Left forelimb (tissue), 1 donor: ENCODE measurements around the gene CAMTA2.

ENCODE experiments used
- DNase-seq: peaks from one replicate; pipeline ENCODE4 v3.0.0-alpha.2; 2018; ENCODE audit warnings: low spot score

Gene CAMTA2

GRCh38 chr17:4947411-4948165 is 39.9 kb downstream of the CAMTA2 start:
- peak; percentile 82 for DNase-seq

DNA sequence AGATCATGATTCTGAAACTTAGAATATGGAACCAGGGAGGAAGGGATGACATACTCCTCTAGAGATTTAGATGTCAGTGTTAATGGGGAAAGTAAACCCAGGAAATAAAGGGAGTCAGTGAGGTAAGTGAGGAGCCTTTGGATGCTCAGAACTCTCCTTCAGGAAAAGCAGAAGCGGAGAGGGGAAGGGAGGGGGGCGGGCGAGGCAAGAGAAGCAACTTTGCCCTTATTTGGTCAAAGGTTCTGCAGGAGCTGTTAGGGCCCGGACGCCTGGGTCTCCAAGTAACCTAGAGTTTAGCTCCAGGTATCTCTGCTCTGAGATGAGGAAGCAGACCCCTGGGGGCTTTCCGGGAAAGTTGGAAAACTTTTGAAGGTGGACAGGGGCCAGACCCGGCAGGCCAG is 40.5 kb downstream of the CAMTA2 start:
- no peak for DNase-seq

DNA sequence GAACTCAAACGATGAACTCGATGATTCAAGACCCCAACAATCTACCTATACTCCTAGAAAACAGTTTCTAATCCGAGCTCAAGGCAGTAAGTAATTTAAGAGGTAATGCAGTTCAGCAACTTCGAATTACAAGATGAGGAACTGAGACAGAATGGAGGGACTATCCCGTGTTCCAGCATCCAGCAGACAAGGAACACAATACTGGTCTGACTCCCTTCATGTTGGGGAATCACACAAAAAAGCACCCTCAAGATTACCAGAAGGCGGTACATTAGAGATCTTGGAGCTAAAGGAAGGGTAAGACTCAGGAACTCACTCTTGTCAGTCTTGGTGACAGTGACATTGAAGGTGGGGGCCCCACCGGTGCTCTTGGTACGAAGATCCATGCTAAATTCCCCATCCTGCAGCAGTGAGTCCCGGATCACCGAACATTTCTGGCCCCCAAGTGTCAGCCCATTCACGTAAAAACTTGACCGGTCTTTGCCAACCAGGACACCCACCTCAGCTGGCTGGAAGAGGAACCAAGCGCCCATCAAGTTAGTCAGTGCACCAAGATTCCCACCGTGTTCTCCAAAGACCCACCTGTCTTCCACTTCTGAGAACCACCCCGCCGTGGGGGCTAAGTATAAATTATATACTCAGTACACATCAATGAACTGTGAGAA is 41.0 kb downstream of the CAMTA2 start:
- no peak for DNase-seq

- DNase-seq = no peak
These were observed 41.6 kb downstream of the CAMTA2 start for GRCh38 chr17:4945944-4946280.

GRCh38 chr17:4945176-4945943 is 42.1 kb downstream of the CAMTA2 start:
- DNase-seq = no peak

DNA sequence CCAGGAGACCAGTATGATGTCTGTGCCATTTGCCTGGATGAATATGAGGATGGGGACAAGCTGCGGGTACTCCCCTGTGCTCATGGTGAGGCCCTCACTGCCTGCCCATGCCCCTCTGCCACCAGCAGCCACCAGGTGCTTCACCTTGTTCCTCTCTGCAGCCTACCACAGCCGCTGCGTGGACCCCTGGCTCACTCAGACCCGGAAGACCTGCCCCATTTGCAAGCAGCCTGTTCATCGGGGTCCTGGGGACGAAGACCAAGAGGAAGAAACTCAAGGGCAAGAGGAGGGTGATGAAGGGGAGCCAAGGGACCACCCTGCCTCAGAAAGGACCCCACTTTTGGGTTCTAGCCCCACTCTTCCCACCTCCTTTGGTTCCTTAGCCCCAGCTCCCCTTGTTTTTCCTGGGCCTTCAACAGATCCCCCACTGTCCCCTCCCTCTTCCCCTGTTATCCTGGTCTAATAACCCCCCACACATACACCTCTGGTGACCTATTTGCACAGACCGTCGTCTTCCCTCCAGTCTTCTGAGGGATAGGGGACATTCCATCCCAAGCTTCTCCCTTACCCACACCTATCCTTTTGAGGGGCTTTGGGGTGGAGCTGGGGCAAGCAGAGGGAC is 42.8 kb downstream of the CAMTA2 start:
- no peak for DNase-seq

- no peak for DNase-seq
These were observed 43.3 kb downstream of the CAMTA2 start for GRCh38 chr17:4944163-4944553.

DNA sequence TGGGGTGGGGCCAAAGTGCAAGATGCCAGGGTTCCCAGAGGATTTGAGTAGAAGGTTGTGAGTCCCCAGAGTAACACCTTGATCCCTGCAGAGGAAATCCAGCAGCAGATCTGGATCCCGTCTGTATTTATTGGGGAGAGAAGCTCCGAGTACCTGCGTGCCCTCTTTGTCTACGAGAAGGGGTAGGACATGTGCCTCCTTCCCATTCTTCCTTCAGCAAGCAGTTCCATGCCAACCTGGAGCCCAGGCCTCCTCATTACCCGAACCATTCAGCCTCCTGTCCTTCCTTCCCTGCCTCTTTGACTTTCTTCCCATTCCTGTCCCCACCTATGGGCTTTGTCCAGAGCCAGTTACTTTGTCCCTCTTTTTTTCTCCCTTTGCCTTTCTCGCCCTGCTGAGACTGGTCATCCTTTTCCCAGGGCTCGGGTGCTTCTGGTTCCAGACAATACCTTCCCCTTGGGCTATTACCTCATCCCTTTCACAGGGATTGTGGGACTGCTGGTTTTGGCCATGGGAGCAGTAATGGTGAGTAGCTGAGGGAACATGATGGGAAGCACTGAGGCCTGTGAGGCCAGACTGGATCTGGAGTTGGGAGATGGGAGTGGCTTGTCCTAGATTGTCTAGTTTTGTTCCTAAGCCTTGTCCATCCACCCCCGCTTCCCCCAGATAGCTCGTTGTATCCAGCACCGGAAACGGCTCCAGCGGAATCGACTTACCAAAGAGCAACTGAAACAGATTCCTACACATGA is 44.5 kb downstream of the CAMTA2 start:
- DNase-seq = no peak

GRCh38 chr17:4941319-4941610 is 46.2 kb downstream of the CAMTA2 start:
- DNase-seq = no peak

DNA sequence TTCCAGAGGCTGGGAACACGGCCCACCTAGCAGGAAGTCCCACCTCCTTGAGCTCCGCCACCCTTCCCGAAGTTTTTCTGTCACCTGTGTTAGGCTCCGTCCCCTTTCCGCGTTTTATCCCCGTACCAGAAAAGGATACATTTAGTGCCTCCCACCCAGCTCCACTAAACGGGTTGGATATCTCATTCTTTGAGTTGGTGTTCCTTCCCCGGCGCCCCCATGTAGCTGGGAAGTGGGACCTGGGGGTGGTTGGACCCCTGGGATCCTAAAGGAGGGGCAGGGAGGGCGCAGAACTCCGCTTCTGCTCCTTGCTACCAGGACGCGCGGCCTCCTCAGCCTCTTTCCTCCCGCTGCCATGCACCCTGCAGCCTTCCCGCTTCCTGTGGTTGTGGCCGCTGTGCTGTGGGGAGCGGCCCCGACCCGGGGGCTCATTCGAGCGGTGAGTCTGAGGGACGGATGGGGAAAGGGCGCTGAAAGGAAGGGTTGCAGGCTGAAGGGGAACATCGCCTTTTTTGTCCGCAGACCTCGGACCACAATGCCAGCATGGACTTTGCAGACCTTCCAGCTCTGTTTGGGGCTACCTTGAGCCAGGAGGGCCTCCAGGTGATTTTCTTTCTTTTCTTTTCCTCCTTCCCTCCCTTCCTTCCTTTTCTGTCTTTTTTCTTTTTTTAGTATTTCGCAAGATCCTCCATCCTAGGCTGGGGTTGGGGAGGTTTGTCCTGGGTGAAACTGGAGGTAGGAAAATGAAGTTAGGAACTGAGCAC is 46.7 kb downstream of the CAMTA2 start:
- DNase-seq = no peak

GRCh38 chr17:4939796-4940554 is 47.5 kb downstream of the CAMTA2 start, which contains the start of the genes RNF167 and SLC25A11:
RNF167 (plus strand) TSS chr17:4940268; CDS start chr17:4940910, 642 bp downstream.
SLC25A11 (minus strand) TSS chr17:4940046; CDS start chr17:4939910, 136 bp downstream.
- peak; percentile 97 for DNase-seq

GRCh38 chr17:4939546-4939795 is 48.0 kb downstream of the CAMTA2 start:
- DNase-seq = no peak

- DNase-seq = no peak
These were observed 48.6 kb downstream of the CAMTA2 start for GRCh38 chr17:4938688-4939545.

DNA sequence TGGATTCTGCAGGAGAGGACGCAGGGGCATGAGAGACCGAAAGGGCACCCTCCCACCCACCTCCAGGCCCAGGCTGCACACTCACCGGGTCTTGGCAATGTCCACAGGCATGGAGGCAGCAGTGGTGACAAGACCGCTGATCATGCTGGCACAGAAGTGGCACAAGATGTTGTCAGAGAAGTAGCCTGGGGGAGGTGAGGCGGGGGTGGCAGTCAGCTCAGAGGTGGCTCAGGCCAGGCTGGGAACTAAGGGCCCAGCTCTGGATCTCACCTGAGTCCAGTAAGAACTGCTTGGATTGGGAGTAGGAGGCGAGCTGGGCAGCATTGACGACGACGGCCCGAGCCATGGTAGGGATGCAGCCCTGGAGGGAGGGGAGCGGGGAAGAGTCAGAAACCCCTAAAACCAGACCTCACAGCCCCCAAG is 49.4 kb downstream of the CAMTA2 start:
- DNase-seq = no peak

- DNase-seq = no peak
These were observed 49.9 kb downstream of the CAMTA2 start for GRCh38 chr17:4937553-4937952.

DNA sequence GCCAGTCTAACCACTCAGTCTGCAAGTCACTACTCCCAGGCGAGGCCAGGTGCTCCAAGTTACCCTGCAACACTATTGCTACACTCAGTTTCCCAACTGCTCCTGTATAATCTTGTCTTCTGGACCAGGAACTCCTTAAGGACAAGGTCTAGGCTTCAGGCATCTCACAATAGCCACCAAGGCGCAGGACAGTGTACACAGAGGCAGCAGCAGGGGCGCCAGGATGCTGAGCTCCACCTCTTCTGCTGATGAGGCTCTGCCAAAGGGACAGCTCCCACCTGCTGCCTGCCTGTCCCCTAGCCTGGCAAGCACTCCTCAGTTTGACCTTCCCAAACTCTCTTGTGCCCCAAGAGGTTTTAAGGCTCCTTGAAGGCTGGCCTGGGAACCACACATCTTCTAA is 51.0 kb downstream of the CAMTA2 start:
- DNase-seq = no peak

DNA sequence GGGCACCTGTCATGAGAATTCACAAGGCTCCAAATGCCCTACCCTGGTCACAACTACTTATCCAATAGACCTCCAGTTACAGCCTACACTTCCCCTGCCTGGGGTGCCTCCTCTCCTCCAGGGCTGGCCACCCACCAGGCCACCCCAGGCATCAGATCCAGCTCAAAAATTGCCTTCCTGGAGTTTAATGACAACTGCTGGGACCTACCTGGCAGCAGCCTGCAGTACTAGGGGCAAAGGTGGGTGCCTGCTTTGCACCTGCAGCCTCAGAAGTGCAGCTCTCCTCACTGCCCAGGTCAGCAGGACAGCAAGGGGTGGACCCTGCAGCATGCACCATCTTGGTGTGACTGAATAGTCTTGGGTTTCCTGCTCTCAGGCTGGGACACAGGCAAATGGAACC is 51.8 kb downstream of the CAMTA2 start:
- no peak for DNase-seq

DNA sequence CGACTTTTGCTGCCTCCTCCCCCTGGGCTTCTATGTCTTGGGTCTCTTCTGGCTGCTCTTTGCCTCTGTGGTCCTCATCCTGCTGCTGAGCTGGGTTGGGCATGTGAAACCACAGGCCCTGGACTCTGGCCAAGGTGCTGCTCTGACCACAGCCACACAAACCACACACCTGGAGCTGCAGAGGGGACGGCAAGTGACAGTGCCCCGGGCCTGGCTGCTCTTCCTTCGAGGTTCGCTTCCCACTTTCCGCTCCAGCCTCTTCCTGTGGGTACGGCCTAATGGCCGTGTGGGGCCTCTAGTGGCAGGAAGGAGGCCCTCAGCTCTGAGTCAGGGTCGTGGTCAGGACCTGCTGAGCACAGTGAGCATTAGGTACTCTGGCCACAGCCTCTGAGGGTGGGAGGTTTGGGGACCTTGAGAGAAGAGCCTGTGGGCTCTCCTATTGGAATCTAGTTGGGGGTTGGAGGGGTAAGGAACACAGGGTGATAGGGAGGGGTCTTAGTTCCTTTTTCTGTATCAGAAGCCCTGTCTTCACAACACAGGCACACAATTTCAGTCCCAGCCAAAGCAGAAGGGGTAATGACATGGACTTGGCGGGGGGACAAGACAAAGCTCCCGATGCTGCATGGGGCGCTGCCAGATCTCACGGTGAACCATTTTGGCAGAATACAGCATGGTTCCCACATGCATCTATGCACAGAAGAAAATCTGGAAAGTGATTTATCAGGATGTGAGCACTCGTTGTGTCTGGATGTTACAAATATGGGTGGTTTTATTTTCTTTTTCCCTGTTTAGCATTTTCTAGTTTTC is 53.1 kb downstream of the CAMTA2 start:
- DNase-seq = no peak

GRCh38 chr17:4933646-4934045 is 53.8 kb downstream of the CAMTA2 start:
- no peak for DNase-seq
